Activated CD4-positive, alpha-beta T cell treated with anti-CD3 and anti-CD28 coated beads, Interleukin-2, Interleukin-4, amounts not matched to agents 100 ng/mL and 50 ng/mL, durations not matched to agents 16 hours and 8 hours (primary cell): ENCODE data around the gene SMIM33.
"Not testable (repeated sequence)": the region's sequence is repeated elsewhere in the genome, so short reads cannot be mapped to it uniquely, and the experiment has no call there.

Source experiments
- DNase-seq: peaks from one replicate; pipeline ENCODE4 v3.0.0-alpha.2; 2020; ENCODE audit warnings: low spot score

SMIM33 gene

GRCh38 chr5:139470821-139471300 lies at the start of gene SMIM33:
SMIM33 (plus strand) TSS chr5:139471004; CDS start chr5:139471122, 118 bp downstream.
- peak; percentile 52 for DNase-seq

DNA sequence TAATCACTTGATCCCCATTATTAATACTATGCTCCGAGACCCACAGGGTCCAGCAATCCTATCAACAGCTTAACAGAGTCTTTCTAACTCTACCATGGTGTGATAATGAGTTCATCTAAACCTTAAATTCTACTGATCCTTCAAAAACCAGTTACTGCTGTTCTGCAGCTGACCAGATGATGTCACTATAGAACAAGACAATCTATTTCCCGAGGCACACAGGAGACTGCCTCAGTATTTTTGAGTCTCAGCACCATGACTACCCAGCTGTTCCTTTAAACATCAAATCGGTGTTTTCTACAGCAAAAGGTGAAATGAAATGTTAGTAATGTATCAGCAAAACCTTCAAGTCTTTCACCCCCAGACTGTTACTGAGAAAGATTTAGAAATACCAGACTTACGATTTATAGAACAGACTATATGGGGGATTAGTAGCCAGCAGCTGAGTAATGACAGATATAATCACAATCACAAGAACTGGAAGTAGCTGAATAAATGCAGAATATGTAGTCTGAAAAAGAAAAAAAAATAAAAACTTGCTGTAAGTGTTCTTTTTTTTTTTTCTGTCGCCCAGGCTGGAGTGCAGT lies 48.4 kb upstream of the SMIM33 start:
- peak; percentile 85 for DNase-seq

DNA sequence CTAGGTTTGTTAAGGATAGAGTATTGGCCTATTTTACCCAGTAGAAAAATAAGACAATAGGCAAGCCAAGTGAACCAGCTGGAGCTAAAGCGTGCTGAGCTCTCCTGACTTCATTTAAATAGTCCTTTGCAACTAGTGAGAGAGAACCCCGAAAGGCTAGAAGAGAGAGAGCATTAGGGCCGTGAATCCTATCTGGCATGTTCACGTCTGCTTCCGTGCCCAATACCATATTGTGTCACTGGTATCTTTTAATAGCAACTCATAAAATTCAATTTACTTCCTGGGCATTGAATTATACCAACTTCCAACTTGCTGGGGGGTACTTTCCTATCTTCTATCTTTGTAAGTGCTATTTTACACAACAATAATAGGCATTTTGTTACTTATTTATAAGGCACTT lies 45.3 kb upstream of the SMIM33 start:
- DNase-seq: no peak

DNA sequence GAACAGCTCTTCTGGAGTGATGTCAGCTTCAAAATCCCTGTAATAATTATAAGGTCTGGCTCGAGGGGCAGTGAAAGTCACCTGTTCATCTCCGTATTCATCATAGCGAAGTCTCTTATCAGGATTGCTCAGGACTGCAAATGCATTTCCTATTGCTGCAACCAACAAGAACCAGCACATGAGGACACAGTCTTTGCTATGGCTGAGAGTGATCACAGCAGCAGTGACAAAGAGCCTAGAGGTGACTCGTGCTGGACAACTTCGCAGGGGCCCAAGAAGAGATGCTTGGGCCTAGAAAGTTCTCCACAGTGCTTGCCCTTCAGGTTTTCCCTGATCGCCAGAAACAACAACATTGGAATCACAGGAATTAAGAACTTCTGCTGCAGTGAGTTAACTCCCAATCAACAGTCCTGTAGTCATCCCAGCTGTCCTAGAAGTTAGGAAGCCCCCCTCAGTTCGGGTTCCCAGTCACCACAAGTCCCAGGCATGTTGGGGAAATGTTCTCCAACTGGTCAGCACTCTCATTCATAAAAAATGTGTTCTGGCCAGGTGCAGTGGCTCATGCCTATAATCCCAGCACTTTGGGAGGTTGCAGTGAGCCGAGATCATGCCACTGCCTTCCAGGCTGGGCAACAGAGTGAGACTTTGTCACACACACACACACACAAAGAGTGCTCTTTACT lies 44.5 kb upstream of the SMIM33 start:
- no peak for DNase-seq

GRCh38 chr5:139430015-139430414 lies 40.8 kb upstream of the SMIM33 start:
- DNase-seq: no peak

GRCh38 chr5:139431706-139432105 lies 39.1 kb upstream of the SMIM33 start:
- no peak for DNase-seq

DNA sequence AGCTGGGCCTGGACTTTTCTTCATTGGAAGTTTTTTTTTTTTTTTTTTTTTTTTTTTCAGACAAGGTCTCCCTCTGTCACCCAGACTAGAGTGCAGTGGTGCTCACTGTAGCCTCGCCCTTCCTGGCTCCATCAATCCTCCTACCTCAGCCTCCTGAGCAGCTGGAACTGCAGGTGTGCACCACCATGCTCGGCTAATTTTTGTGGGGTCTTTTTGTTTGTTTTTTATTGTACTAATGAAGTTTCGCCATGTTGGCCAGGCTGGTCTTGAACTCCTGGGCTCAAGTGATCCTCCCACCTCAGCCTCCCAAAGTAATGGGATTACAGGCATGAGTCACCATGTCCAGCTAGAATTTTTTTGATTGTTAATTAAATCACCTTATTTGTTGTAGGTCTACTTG lies 35.1 kb upstream of the SMIM33 start:
- no peak for DNase-seq

- DNase-seq: no peak
These were observed 32.1 kb upstream of the SMIM33 start for GRCh38 chr5:139438707-139439012.

GRCh38 chr5:139439013-139439903 lies 31.5 kb upstream of the SMIM33 start, which contains the start of gene DNAJC18:
DNAJC18 (minus strand) TSS chr5:139439525; CDS start chr5:139439445, 80 bp downstream.
- peak; percentile 91 for DNase-seq

GRCh38 chr5:139440416-139440815 lies 30.4 kb upstream of the SMIM33 start:
- DNase-seq: not testable (repeated sequence)

GRCh38 chr5:139443831-139444453 lies 26.9 kb upstream of the SMIM33 start:
- DNase-seq: no peak

- no peak for DNase-seq
These were observed 25.3 kb upstream of the SMIM33 start for GRCh38 chr5:139445325-139446170.

GRCh38 chr5:139446956-139447779 lies 23.6 kb upstream of the SMIM33 start:
- peak; percentile 92 for DNase-seq

DNA sequence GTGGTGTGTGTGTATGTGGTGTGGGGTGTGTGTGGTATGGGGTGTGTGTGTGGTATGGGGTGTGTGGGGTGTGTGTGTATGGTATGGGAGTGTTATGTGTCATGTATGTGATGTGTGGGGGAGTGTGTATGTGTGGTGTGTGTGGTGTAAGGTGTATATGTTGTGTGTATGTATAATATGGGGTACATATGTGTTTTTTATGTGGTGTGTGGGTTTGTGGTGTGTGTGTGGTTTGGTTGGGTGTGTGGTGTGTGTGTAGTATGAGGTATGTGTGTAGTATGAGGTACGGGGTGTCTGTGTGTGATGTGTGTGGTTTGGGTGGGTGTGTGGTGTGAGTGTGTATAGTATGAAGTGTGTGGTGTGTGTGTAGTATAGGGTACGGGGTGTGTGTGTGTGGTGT lies 19.6 kb upstream of the SMIM33 start:
- DNase-seq: no peak

GRCh38 chr5:139451878-139452660 lies 18.7 kb upstream of the SMIM33 start:
- no peak for DNase-seq

DNA sequence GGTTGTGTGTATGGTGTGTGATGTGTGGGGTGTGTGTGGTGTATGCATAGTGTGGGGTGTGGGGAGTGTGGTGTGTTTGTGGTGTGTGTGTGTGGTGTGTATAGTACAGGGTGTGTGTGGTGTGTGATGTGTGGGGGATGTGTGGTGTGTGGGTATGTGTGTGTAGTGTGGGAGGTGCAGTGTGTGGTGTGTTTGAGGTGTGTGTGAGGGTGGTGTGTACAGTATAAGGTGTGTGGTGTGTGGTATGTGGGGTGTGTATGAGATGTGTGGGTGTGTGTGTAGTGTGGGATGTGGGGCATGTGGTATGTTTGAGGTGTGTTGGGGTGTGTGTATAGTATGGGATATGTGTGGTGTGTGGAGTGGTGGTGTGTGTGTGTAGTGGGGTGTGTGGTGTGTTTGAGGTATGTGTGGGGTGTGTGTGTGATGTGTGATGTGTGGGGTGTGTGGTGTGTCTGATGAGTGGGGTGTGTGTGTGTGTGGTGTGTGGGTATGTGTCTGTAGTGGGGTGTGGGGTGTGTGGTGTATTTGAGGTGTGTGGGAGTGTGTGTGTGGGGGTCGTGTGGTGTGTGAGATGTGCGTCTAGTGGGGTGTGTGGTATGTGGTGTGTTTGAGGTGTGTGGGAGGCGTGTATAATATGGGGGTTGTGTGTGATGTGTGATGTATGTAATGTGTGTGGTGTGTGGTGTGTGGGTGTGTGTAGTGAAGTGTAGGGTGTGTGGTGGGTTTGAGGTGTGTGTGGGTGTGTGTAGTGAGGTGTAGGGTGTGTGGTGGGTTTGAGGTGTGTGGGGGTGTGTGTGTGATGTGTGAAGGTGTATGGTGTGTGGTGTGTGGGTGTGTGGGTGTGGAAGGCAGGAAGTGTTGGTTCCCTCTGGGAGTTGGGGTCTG lies 16.9 kb upstream of the SMIM33 start:
- no peak for DNase-seq

DNA sequence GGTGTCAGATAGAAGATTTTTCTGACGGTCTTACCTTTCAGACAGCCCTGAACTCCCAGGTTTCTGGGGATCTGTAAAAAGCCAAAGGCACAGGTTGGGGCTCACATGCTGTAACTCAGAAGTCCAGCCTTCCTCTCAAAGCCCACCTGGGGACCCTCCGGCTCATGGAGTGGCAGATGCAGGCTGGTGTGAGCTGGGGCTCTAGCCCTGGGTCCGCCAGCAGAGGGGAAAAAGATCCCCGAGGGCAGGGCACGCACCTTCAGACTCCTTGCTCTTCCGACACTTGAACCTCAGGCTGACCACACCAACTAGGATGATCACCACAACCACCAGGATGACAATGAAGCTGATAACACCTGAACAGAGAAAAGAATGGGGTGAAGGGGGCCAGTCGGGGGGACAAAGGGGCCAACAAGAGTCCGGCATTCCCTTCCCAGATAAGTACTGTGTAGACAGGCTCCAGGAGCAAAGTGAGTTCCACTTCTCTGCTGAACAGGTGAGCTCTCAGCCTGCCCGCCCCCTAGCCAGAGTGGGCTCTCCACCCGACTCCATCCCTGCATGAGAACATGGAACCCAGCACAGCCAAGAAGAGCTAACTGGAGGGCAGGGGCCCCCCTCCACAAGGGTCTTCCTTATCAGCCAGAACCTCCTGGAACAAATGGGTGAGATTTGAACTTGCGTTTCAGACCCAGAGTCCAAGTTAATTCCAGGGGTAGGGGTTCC lies 16.1 kb upstream of the SMIM33 start:
- no peak for DNase-seq

DNA sequence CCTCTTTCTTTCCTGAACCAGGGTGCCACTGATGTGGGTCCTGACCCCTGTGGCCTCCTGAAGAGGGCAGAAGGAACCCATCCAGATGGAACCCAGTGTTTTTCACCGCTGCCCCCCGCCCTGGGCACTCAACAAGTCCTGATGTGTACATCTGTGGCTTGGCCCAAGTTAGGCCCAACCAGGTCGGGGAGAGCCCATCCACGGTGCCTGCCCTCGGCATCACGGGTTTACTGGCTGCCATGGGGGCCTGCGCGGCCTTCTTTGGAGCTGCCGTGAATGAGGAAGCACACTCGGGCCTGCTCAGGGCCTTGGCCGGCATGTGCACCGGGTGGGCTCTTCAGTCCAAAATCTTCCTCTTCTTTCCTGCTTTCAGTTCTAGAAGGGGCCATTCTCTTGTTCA lies 14.0 kb upstream of the SMIM33 start:
- no peak for DNase-seq
